H9 (cell line): ENCODE results near the gene MAPK11. TPM values are rescaled to one million over a fixed set of nuclear protein-coding genes. Genes with fewer than 3 reads are reported as not detected.
A peak's percentile ranks its signal among the peaks of the same experiment; 100 is the strongest.

Source experiments
- DNase-seq: peaks from one replicate; pipeline ENCODE4 v3.0.0-alpha.2; 2017
- H2AFZ ChIP-seq: one replicate; pipeline ENCODE4 v1.6.1; 2013; ENCODE audit warnings: mild to moderate bottlenecking, low read length, control low read depth, moderate library complexity
- H2AK5ac ChIP-seq: 2 replicates; pipeline ENCODE4 v1.6.1; 2013; ENCODE audit warnings: low read length, control low read depth, mixed read lengths; ENCODE audit not compliant: insufficient read length
- H2BK120ac ChIP-seq: one replicate; pipeline ENCODE4 v1.6.1; 2013; ENCODE audit warnings: low read depth, mild to moderate bottlenecking, low read length, control low read depth, inconsistent platforms; ENCODE audit not compliant: poor library complexity, severe bottlenecking
- H2BK12ac ChIP-seq: 2 replicates; pipeline ENCODE4 v1.6.1; 2013; ENCODE audit warnings: low read length, control low read depth, mixed read lengths, low read depth; ENCODE audit not compliant: insufficient read length
- H2BK15ac ChIP-seq: 2 replicates; pipeline ENCODE4 v1.6.1; 2013; ENCODE audit warnings: low read depth, low read length, control low read depth
- H2BK20ac ChIP-seq: one replicate; pipeline ENCODE4 v1.6.1; 2013; ENCODE audit warnings: low read depth, mild to moderate bottlenecking, low read length, control low read depth, inconsistent platforms; ENCODE audit not compliant: poor library complexity, severe bottlenecking
- H2BK5ac ChIP-seq: 2 replicates; pipeline ENCODE4 v1.6.1; 2013; ENCODE audit warnings: low read length, control low read depth, mixed read lengths; ENCODE audit not compliant: insufficient read length
- H3K14ac ChIP-seq: 2 replicates; pipeline ENCODE4 v1.6.1; 2013; ENCODE audit warnings: low read length, control low read depth; ENCODE audit not compliant: insufficient read depth
- H3K18ac ChIP-seq: 2 replicates; pipeline ENCODE4 v1.6.1; 2013; ENCODE audit warnings: low read depth, mild to moderate bottlenecking, mixed read lengths, low read length, control low read depth; ENCODE audit not compliant: insufficient read length
- H3K23ac ChIP-seq: 2 replicates; pipeline ENCODE4 v1.6.1; 2013; ENCODE audit warnings: low read length, control low read depth, mixed read lengths, low read depth; ENCODE audit not compliant: insufficient read length
- H3K23me2 ChIP-seq: 2 replicates; pipeline ENCODE4 v1.6.1; 2013; ENCODE audit warnings: low read depth, mild to moderate bottlenecking, mixed read lengths, low read length, control low read depth; ENCODE audit not compliant: insufficient read length, poor library complexity, severe bottlenecking
- H3K27ac ChIP-seq: 2 replicates; pipeline ENCODE4 v1.5.1; 2013; ENCODE audit warnings: low read length, control low read depth, mixed read lengths, low read depth; ENCODE audit not compliant: insufficient read length
- H3K27me3 ChIP-seq: 2 replicates; pipeline ENCODE4 v1.6.1; 2013; ENCODE audit warnings: low read length, control low read depth, inconsistent platforms; ENCODE audit not compliant: insufficient read depth
- H3K4ac ChIP-seq: 2 replicates; pipeline ENCODE4 v1.6.1; 2013; ENCODE audit warnings: low read depth, mild to moderate bottlenecking, control low read depth, inconsistent platforms, low read length, moderate library complexity
- H3K4me1 ChIP-seq: 2 replicates; pipeline ENCODE4 v1.6.1; 2013; ENCODE audit warnings: low read length, control low read depth, inconsistent platforms; ENCODE audit not compliant: insufficient read depth
- H3K4me2 ChIP-seq: 2 replicates; pipeline ENCODE4 v1.6.1; 2013; ENCODE audit warnings: low read length, control low read depth, mixed read lengths; ENCODE audit not compliant: insufficient read length, insufficient read depth
- H3K56ac ChIP-seq: 2 replicates; pipeline ENCODE4 v1.6.1; 2013; ENCODE audit warnings: low read depth, mild to moderate bottlenecking, mixed read lengths, low read length, control low read depth; ENCODE audit not compliant: insufficient read length
- H3K79me1 ChIP-seq: 2 replicates; pipeline ENCODE4 v1.6.1; 2013; ENCODE audit warnings: low read depth, mild to moderate bottlenecking, moderate library complexity, low read length, control low read depth, inconsistent platforms; ENCODE audit not compliant: insufficient read depth, poor library complexity, severe bottlenecking
- H3K79me2 ChIP-seq: 2 replicates; pipeline ENCODE4 v1.6.1; 2013; ENCODE audit warnings: low read length, control low read depth, inconsistent platforms; ENCODE audit not compliant: insufficient read depth
- H3K9ac ChIP-seq: 2 replicates; pipeline ENCODE4 v1.6.1; 2013; ENCODE audit warnings: low read length, control low read depth, mixed read lengths; ENCODE audit not compliant: insufficient read length; ENCODE audit errors: extremely low read depth
- H3K9me3 ChIP-seq: one replicate; pipeline ENCODE4 v1.6.1; 2013; ENCODE audit warnings: low read depth, low read length, inconsistent platforms; ENCODE audit not compliant: control insufficient read depth
- H3T11ph ChIP-seq: one replicate; pipeline ENCODE4 v1.6.1; 2013; ENCODE audit warnings: mild to moderate bottlenecking, low read length, control low read depth, inconsistent platforms
- H4K20me1 ChIP-seq: one replicate; pipeline ENCODE4 v1.6.1; 2013; ENCODE audit not compliant: control insufficient read depth, insufficient read length, insufficient read depth
- H4K5ac ChIP-seq: 2 replicates; pipeline ENCODE4 v1.6.1; 2013; ENCODE audit warnings: low read depth, mild to moderate bottlenecking, mixed read lengths, low read length, control low read depth; ENCODE audit not compliant: insufficient read length
- H4K8ac ChIP-seq: replicated peaks from 2 replicates; pipeline ENCODE4 v1.6.1; 2013; ENCODE audit warnings: low read length, control low read depth, mixed read lengths, low read depth; ENCODE audit not compliant: insufficient read length
- H4K91ac ChIP-seq: 2 replicates; pipeline ENCODE4 v1.6.1; 2013; ENCODE audit warnings: low read depth, mild to moderate bottlenecking, moderate library complexity, mixed read lengths, low read length, control low read depth; ENCODE audit not compliant: insufficient read length
- H3K27ac Mint-ChIP-seq, 3 experiments: 2 replicates in 2 of 3; 3 replicates in 1 of 3; pipeline ENCODE4 v1.8.0; 2020 to 2021; ENCODE audit warnings: mixed read lengths in 3 of 3, mild to moderate bottlenecking in 1 of 3, moderate library complexity in 1 of 3
- H3K27me3 Mint-ChIP-seq: 2 replicates; pipeline ENCODE4 v1.8.0; 2021; ENCODE audit warnings: low read depth, mild to moderate bottlenecking, moderate library complexity, mixed read lengths
- H3K36me3 Mint-ChIP-seq, 3 experiments: 2 replicates in 2 of 3; 3 replicates in 1 of 3; pipeline ENCODE4 v1.8.0; 2020 to 2021; ENCODE audit warnings: low read depth in 3 of 3, mixed read lengths in 3 of 3; ENCODE audit not compliant: insufficient read depth in 1 of 3
- H3K4me1 Mint-ChIP-seq, 2 experiments: 2 replicates each; pipeline ENCODE4 v1.8.0; 2020; ENCODE audit warnings: mixed read lengths in 2 of 2
- H3K4me3 Mint-ChIP-seq, 2 experiments: 2 replicates in 1 of 2; 3 replicates in 1 of 2; pipeline ENCODE4 v1.8.0; 2020 to 2021; ENCODE audit warnings: mild to moderate bottlenecking in 2 of 2, mixed read lengths in 2 of 2, moderate library complexity in 1 of 2
- H3K9me3 Mint-ChIP-seq, 2 experiments: 2 replicates in 1 of 2; 3 replicates in 1 of 2; pipeline ENCODE4 v1.8.0; 2020; ENCODE audit warnings: mild to moderate bottlenecking in 2 of 2, mixed read lengths in 2 of 2, moderate library complexity in 1 of 2
- WGBS: extraction: QIAGEN DNeasy Blood & Tissue Kit; methylation state at CpG from one replicate; pipeline ENCODE4 v1.1.7; 2013; ENCODE audit warnings: missing lambda C conversion rate, low lambda C conversion rate, mixed read lengths; ENCODE audit not compliant: insufficient read length; ENCODE audit errors: extremely low coverage; 5-methylcytosine and 5-hydroxymethylcytosine counted together
- total RNA-seq: library from RNA; stranded (reverse); gene quantifications from 2 replicates; pipeline ENCODE4 v1.2.1, GENCODE V29; 2021
- TF ChIP-seq, protein P1 (sequence below): fragments of 200-600 bp; sonication (generic); conservative IDR thresholded peaks from 3 replicates; pipeline ENCODE4 v1.8.0; 2021; ENCODE audit warnings: antibody characterized with exemption, mild to moderate bottlenecking

MAPK11 gene
- total RNA-seq, 1 experiment from 2014 or later: 1.5 TPM

DNA sequence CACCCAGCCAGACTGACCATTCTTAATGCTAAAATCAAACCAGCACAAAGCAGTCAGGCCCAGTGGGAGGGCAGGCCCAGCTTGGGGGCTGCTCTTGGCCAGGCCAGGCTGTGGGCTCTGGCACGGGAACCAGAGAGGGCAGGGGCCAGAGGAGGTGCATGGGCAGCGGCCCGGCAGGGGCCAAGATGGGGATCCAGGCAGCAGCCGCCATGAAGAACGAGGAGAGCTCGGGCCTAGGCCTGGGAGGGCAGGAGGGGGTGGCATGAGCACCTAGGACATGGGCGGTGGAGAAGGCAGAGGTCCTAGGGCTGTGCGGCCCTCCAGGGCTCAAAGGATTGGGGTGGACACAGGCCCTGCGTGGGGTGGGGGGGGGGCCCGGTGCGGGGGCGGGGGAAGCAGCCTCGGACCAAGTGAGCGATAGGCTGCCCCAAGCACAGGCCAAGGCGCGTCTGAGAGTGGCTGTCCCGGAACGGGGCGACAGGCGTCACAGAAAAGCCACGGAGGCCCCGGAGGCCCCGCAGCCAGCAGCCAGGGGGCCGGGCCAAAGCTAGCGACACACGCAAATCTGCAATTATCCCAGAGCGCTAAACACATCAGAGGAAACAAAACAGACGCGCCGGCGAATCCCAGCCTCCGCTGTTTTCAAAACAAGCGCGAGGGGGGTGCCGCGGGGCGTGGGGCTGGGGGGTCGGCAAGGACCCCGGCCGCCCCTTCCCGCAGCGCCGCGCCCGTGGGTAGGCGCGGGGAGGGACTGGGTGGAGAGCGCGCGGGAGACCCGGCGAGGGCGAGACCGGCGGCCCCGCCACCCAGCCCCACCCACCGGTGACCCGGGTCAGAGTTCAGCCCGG is 29.0 kb upstream of the MAPK11 start:
- no peak overlapping the region for H4K91ac ChIP-seq
- no peak overlapping the region for H3K23ac ChIP-seq
- H3K9me3 ChIP-seq: no peaks in the 10 kb centered on the region
- H3K23me2 ChIP-seq: peaks cover 6% of the 10 kb centered on the region
- H4K5ac ChIP-seq: no peak overlapping the region
- H2BK15ac ChIP-seq: no peak overlapping the region
- TF ChIP-seq, protein P1, sequence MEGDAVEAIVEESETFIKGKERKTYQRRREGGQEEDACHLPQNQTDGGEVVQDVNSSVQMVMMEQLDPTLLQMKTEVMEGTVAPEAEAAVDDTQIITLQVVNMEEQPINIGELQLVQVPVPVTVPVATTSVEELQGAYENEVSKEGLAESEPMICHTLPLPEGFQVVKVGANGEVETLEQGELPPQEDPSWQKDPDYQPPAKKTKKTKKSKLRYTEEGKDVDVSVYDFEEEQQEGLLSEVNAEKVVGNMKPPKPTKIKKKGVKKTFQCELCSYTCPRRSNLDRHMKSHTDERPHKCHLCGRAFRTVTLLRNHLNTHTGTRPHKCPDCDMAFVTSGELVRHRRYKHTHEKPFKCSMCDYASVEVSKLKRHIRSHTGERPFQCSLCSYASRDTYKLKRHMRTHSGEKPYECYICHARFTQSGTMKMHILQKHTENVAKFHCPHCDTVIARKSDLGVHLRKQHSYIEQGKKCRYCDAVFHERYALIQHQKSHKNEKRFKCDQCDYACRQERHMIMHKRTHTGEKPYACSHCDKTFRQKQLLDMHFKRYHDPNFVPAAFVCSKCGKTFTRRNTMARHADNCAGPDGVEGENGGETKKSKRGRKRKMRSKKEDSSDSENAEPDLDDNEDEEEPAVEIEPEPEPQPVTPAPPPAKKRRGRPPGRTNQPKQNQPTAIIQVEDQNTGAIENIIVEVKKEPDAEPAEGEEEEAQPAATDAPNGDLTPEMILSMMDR: no peak
- Mint-ChIP-seq H3K4me1 (peaks cover 15 to 32% of the 10 kb centered on the region in 2 experiments), H3K4me3 (peak overlapping the region; percentile 60 to 64; a peak in 4 of 5 replicates), H3K9me3 (no peaks in the 10 kb centered on the region), H3K27me3 (peaks cover 1% of the 10 kb centered on the region; the same call in 1 of the 2 replicates), H3K36me3 (no peaks in the 10 kb centered on the region), H3K27ac (no peak overlapping the region)
- H3K4me1 ChIP-seq: no peaks in the 10 kb centered on the region
- DNase-seq: no peak
- no peaks in the 10 kb centered on the region for H4K20me1 ChIP-seq
- WGBS: no CpG with 5 or more reads among the region's 59 CpGs
- H3K14ac ChIP-seq: no peak overlapping the region
- no peak overlapping the region for H3K4ac ChIP-seq
- no peaks in the 10 kb centered on the region for H3K79me2 ChIP-seq
- no peak overlapping the region for H2BK20ac ChIP-seq
- no peak overlapping the region for H2AFZ ChIP-seq
- H3K18ac ChIP-seq: no peak overlapping the region
- no peak overlapping the region for H3T11ph ChIP-seq
- no peak overlapping the region for H2BK12ac ChIP-seq
- H3K79me1 ChIP-seq: no peaks in the 10 kb centered on the region
- H4K8ac ChIP-seq: no peak overlapping the region
- H2BK120ac ChIP-seq: no peak overlapping the region
- H3K27ac ChIP-seq: no peak overlapping the region
- H2AK5ac ChIP-seq: no peak overlapping the region
- no peak overlapping the region for H3K56ac ChIP-seq
- no peak overlapping the region for H2BK5ac ChIP-seq
- H3K4me2 ChIP-seq: no peak overlapping the region
- H3K9ac ChIP-seq: no peak overlapping the region
- H3K27me3 ChIP-seq: no peaks in the 10 kb centered on the region
